HepG2 (cell line): Measurements from ENCODE around the gene IVD. TPM values are rescaled to one million over a fixed set of nuclear protein-coding genes. Genes with fewer than 3 reads are reported as not detected.
A peak's percentile ranks its signal among the peaks of the same experiment; 100 is the strongest.

Experiments used
- AKAP8 ChIP-seq: sonication (generic); formaldehyde crosslinking; IDR thresholded peaks from 2 replicates; pipeline ENCODE4 v1.5.1; 2020; ENCODE audit warnings: mild to moderate bottlenecking, missing genetic modification reagents
- BCL6 ChIP-seq: IDR thresholded peaks from 2 replicates; pipeline ENCODE4 v1.6.1; 2016; ENCODE audit warnings: missing genetic modification reagents, missing compliant biosample characterization
- CREBL2 ChIP-seq: sonication (generic); formaldehyde crosslinking; IDR thresholded peaks from 2 replicates; pipeline ENCODE4 v1.8.1; 2023; ENCODE audit warnings: missing genetic modification reagents, mild to moderate bottlenecking, borderline replicate concordance
- ELF4 ChIP-seq: sonication (generic); formaldehyde crosslinking; IDR thresholded peaks from 2 replicates; pipeline ENCODE4 v1.5.0; 2020; ENCODE audit warnings: missing genetic modification reagents, mild to moderate bottlenecking, moderate library complexity, borderline replicate concordance
- HMGXB4 ChIP-seq, 2 experiments: sonication (generic) in 1 of 2; formaldehyde crosslinking in 1 of 2; IDR thresholded peaks; 2 replicates each; pipeline versions ENCODE4 v1.4.0 to v1.6.1; 2018 to 2020; ENCODE audit warnings: missing genetic modification reagents in 2 of 2, borderline replicate concordance in 1 of 2, low read depth in 1 of 2, mild to moderate bottlenecking in 1 of 2, missing biosample characterization in 1 of 2
- IRF2 ChIP-seq: IDR thresholded peaks from 2 replicates; pipeline ENCODE4 v1.6.1; 2018; ENCODE audit warnings: missing genetic modification reagents, missing compliant biosample characterization
- PAWR ChIP-seq: sonication (generic); formaldehyde crosslinking; IDR thresholded peaks from 2 replicates; pipeline ENCODE4 v1.4.0; 2020; ENCODE audit warnings: missing genetic modification reagents, mild to moderate bottlenecking, borderline replicate concordance
- PRDM10 ChIP-seq: sonication (generic); formaldehyde crosslinking; IDR thresholded peaks from 2 replicates; pipeline ENCODE4 v1.4.0; 2020; ENCODE audit warnings: low read depth, missing genetic modification reagents
- SPEN ChIP-seq: sonication (generic); formaldehyde crosslinking; IDR thresholded peaks from 2 replicates; pipeline ENCODE4 v1.5.1; 2020; ENCODE audit warnings: low read depth, mild to moderate bottlenecking, missing genetic modification reagents
- STAG1 ChIP-seq: sonication (generic); formaldehyde crosslinking; IDR thresholded peaks from 2 replicates; pipeline ENCODE4 v1.4.0; 2020; ENCODE audit warnings: missing genetic modification reagents
- TBX2 ChIP-seq: sonication (generic); formaldehyde crosslinking; IDR thresholded peaks from 2 replicates; pipeline ENCODE4 v1.5.0; 2020; ENCODE audit warnings: missing genetic modification reagents, mild to moderate bottlenecking, borderline replicate concordance
- ZNF224 ChIP-seq: sonication (generic); formaldehyde crosslinking; IDR thresholded peaks from 2 replicates; pipeline ENCODE4 v1.5.0; 2020; ENCODE audit warnings: mild to moderate bottlenecking, missing genetic modification reagents
- ZNF276 ChIP-seq: sonication (generic); formaldehyde crosslinking; IDR thresholded peaks from 2 replicates; pipeline ENCODE4 v1.4.0; 2020; ENCODE audit warnings: mild to moderate bottlenecking, low read depth, missing genetic modification reagents
- ZNF547 ChIP-seq: sonication (generic); formaldehyde crosslinking; IDR thresholded peaks from 2 replicates; pipeline ENCODE4 v1.5.1; 2020; ENCODE audit warnings: mild to moderate bottlenecking, missing genetic modification reagents
- ZNF563 ChIP-seq: sonication (generic); formaldehyde crosslinking; IDR thresholded peaks from 2 replicates; pipeline ENCODE4 v1.8.0; 2022; ENCODE audit warnings: mild to moderate bottlenecking, moderate library complexity, missing genetic modification reagents
- polyA plus RNA-seq, 8 experiments: library from polyadenylated mRNA; depleted of rRNA in 3 of 8; stranded (reverse) in 7 of 8; unstranded in 1 of 8; fragments of >200 nt; fragmentation: Illumina TruSeq in 4 of 8; extraction: Trizol in 4 of 8; gene quantifications; 2 replicates each; pipeline versions ENCODE4 v1.2.1 to v1.2.3, GENCODE V29; 2011 to 2016; ENCODE audit warnings: low read depth in 4 of 8, missing spikeins in 1 of 8, mixed read lengths in 1 of 8; ENCODE audit not compliant: insufficient read depth in 1 of 8
- total RNA-seq, 5 experiments: library from RNA; depleted of rRNA; stranded (reverse); fragments of >200 nt; fragmentation: Illumina TruSeq; extraction: Trizol; gene quantifications; 2 replicates each; pipeline ENCODE4 v1.2.3, GENCODE V29; 2016; ENCODE audit warnings: low read depth in 1 of 5

The IVD gene
- total and polyA plus RNA-seq, 2 of the 13 experiments (the other 11 are each of a cell fraction or from before 2014, with no cell fraction given): 48.0 to 53.9 TPM

- peak; percentile 63 to 74; a peak in 3 of 4 replicates for TF ChIP-seq HMGXB4 (CRISPR knock-in tag; IDR thresholded peaks at IDR 0.05; ENCODE audit: borderline replicate concordance in 1 of 2, low read depth in 1 of 2)
- 0 out of 2 replicates have a peak, but pooled peaks have one; percentile 57 for TF ChIP-seq AKAP8
- no peak for TF ChIP-seq ZNF276 (CRISPR knock-in tag)
- TF ChIP-seq SPEN: peak; percentile 78
- TF ChIP-seq CREBL2 (CRISPR knock-in tag): 0 out of 2 replicates have a peak, but pooled peaks have one; percentile 31
- peak; percentile 64; the same call in 1 of the 2 replicates for TF ChIP-seq ZNF563
- peak; percentile 76; the same call in 1 of the 2 replicates for TF ChIP-seq TBX2 (CRISPR knock-in tag)
- no peak for TF ChIP-seq ELF4 (CRISPR knock-in tag)
- TF ChIP-seq PAWR: no peak
- peak; percentile 22; the same call in 1 of the 2 replicates for TF ChIP-seq BCL6 (CRISPR knock-in tag)
- peak; percentile 76; the same call in 1 of the 2 replicates for TF ChIP-seq ZNF547 (CRISPR knock-in tag)
- 0 out of 2 replicates have a peak, but pooled peaks have one; percentile 31 for TF ChIP-seq PRDM10 (CRISPR knock-in tag)
- no peak for TF ChIP-seq ZNF224 (CRISPR knock-in tag)
- TF ChIP-seq STAG1 (CRISPR knock-in tag): 0 out of 2 replicates have a peak, but pooled peaks have one; percentile 0
- peak; percentile 16; the same call in 1 of the 2 replicates for TF ChIP-seq IRF2
These were observed at the start of gene IVD (continued) for GRCh38 chr15:40405501-40406381.
